GM23338 (cell line): ENCODE data around the gene FOXP4.

Experiments used
- CREB1 ChIP-seq: fragments of 250-450 bp; sonication (Bioruptor Pico); IDR thresholded peaks from 2 replicates; pipeline ENCODE4 v1.5.0; 2020; ENCODE audit warnings: low read depth, mild to moderate bottlenecking, moderate library complexity
- ETS1 ChIP-seq: IDR thresholded peaks from 2 replicates; pipeline ENCODE4 v1.6.1; 2016; ENCODE audit warnings: antibody characterized with exemption
- EZH2 ChIP-seq: fragments of 200-600 bp; sonication (generic); IDR thresholded peaks from one replicate; pipeline ENCODE4 v1.8.0; 2017; ENCODE audit warnings: antibody characterized with exemption, mild to moderate bottlenecking, low read depth; ENCODE audit not compliant: unreplicated experiment
- EZH2phosphoT487 ChIP-seq: fragments of 200-600 bp; sonication (generic); IDR thresholded peaks from one replicate; pipeline ENCODE4 v1.8.1; 2018; ENCODE audit warnings: antibody characterized with exemption; ENCODE audit not compliant: unreplicated experiment
- JUNB ChIP-seq: IDR thresholded peaks from one replicate; pipeline ENCODE4 v1.6.1; 2016; ENCODE audit warnings: antibody characterized with exemption; ENCODE audit not compliant: unreplicated experiment
- NANOG ChIP-seq: IDR thresholded peaks from 2 replicates; pipeline ENCODE4 v1.6.1; 2016; ENCODE audit warnings: antibody characterized with exemption, borderline replicate concordance
- POLR2AphosphoS5 ChIP-seq: IDR thresholded peaks from 2 replicates; pipeline ENCODE4 v1.6.1; 2016; ENCODE audit warnings: antibody characterized with exemption, low read depth
- STAT1 ChIP-seq: IDR thresholded peaks from one replicate; pipeline ENCODE4 v1.6.1; 2016; ENCODE audit warnings: antibody characterized with exemption; ENCODE audit not compliant: unreplicated experiment
- ZNF114 ChIP-seq: fragments of 250-450 bp; sonication (Bioruptor Pico); IDR thresholded peaks from 2 replicates; pipeline ENCODE4 v1.5.0; 2020; ENCODE audit warnings: mild to moderate bottlenecking, moderate library complexity
- ZNF331 ChIP-seq: fragments of 250-450 bp; sonication (Bioruptor Pico); IDR thresholded peaks from 2 replicates; pipeline ENCODE4 v1.5.0; 2020; ENCODE audit warnings: low read depth, mild to moderate bottlenecking, moderate library complexity
- ZNF462 ChIP-seq: fragments of 250-450 bp; sonication (Bioruptor Pico); IDR thresholded peaks from 2 replicates; pipeline ENCODE4 v1.5.0; 2020; ENCODE audit warnings: mild to moderate bottlenecking, moderate library complexity
- TF ChIP-seq, protein P1 (sequence below), 2 experiments: fragments of 200-600 bp in 1 of 2; sonication (generic) in 1 of 2; conservative IDR thresholded peaks; 2 replicates each; pipeline versions ENCODE4 v1.5.1 to v1.6.1; 2016 to 2017; ENCODE audit warnings: antibody characterized with exemption in 2 of 2, low read depth in 2 of 2, mild to moderate bottlenecking in 2 of 2, moderate library complexity in 1 of 2
- TF ChIP-seq, protein P2 (sequence below): IDR thresholded peaks from one replicate; pipeline ENCODE4 v1.6.1; 2018; ENCODE audit warnings: antibody characterized with exemption; ENCODE audit not compliant: unreplicated experiment

- TF ChIP-seq POLR2AphosphoS5: no peak
- TF ChIP-seq, protein P1, sequence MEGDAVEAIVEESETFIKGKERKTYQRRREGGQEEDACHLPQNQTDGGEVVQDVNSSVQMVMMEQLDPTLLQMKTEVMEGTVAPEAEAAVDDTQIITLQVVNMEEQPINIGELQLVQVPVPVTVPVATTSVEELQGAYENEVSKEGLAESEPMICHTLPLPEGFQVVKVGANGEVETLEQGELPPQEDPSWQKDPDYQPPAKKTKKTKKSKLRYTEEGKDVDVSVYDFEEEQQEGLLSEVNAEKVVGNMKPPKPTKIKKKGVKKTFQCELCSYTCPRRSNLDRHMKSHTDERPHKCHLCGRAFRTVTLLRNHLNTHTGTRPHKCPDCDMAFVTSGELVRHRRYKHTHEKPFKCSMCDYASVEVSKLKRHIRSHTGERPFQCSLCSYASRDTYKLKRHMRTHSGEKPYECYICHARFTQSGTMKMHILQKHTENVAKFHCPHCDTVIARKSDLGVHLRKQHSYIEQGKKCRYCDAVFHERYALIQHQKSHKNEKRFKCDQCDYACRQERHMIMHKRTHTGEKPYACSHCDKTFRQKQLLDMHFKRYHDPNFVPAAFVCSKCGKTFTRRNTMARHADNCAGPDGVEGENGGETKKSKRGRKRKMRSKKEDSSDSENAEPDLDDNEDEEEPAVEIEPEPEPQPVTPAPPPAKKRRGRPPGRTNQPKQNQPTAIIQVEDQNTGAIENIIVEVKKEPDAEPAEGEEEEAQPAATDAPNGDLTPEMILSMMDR (conservative IDR thresholded peaks at IDR 0.05; ENCODE audit: low read depth in 2 of 2): no peak
- TF ChIP-seq EZH2: peak; percentile 30
- no peak for TF ChIP-seq ZNF462
- TF ChIP-seq JUNB: no peak
- TF ChIP-seq, protein P2, sequence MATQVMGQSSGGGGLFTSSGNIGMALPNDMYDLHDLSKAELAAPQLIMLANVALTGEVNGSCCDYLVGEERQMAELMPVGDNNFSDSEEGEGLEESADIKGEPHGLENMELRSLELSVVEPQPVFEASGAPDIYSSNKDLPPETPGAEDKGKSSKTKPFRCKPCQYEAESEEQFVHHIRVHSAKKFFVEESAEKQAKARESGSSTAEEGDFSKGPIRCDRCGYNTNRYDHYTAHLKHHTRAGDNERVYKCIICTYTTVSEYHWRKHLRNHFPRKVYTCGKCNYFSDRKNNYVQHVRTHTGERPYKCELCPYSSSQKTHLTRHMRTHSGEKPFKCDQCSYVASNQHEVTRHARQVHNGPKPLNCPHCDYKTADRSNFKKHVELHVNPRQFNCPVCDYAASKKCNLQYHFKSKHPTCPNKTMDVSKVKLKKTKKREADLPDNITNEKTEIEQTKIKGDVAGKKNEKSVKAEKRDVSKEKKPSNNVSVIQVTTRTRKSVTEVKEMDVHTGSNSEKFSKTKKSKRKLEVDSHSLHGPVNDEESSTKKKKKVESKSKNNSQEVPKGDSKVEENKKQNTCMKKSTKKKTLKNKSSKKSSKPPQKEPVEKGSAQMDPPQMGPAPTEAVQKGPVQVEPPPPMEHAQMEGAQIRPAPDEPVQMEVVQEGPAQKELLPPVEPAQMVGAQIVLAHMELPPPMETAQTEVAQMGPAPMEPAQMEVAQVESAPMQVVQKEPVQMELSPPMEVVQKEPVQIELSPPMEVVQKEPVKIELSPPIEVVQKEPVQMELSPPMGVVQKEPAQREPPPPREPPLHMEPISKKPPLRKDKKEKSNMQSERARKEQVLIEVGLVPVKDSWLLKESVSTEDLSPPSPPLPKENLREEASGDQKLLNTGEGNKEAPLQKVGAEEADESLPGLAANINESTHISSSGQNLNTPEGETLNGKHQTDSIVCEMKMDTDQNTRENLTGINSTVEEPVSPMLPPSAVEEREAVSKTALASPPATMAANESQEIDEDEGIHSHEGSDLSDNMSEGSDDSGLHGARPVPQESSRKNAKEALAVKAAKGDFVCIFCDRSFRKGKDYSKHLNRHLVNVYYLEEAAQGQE: no peak
- no peak for TF ChIP-seq EZH2phosphoT487
- no peak for TF ChIP-seq CREB1 (CRISPR knock-in tag)
- no peak for TF ChIP-seq ETS1
- TF ChIP-seq ZNF331: no peak
- TF ChIP-seq NANOG: no peak
- TF ChIP-seq STAT1: no peak
- TF ChIP-seq ZNF114 (CRISPR knock-in tag): no peak
Observed at GRCh38 chr6:41546866-41547798, 951 bp downstream of the FOXP4 start.
